ENCODE data around the gene KCNH2.
"Not testable (repeated sequence)": the region's sequence is repeated elsewhere in the genome, so short reads cannot be mapped to it uniquely, and the experiment has no call there.

KCNH2 gene

GRCh38 chr7:150978126-150978789 is at the start of gene KCNH2:
TSS of gene KCNH2 (minus strand) at chr7:150978321. CDS start at chr7:150977913, 408 bp downstream.
- Histone ChIP-seq H3F3A (ENCODE audit: insufficient read depth) (no peaks in the 10 kb centered on the region), H3K27me3 (ENCODE audit: low read length) (no peaks in the 10 kb centered on the region), H3K9ac (ENCODE audit: low read length) (no peak within 1 kb of the TSS), H3K4me2 (ENCODE audit: low read depth, low read length, poor library complexity, severe bottlenecking) (peak within 1 kb of the TSS; percentile 32), H3K9me3 (ENCODE audit: insufficient read depth, low read length) (no peaks in the 10 kb centered on the region), H3K4me3 (ENCODE audit: insufficient read depth, low read length, poor library complexity, severe bottlenecking) (no peak within 1 kb of the TSS), H3K36me3 (ENCODE audit: low read length) (no peaks in the 10 kb centered on the region), H3K79me2 (ENCODE audit: insufficient read depth, low read length) (no peaks in the 10 kb centered on the region), H4K20me1 (ENCODE audit: low read depth, low read length) (no peaks in the 10 kb centered on the region), H3K9me2 (replicated peaks; ENCODE audit: insufficient read depth, low read length) (no peaks in the 10 kb centered on the region), H2AFZ (ENCODE audit: low read depth, low read length, severe bottlenecking) (no peak within 1 kb of the TSS), H3K27ac (ENCODE audit: low read depth, low read length) (no peak within 1 kb of the TSS)
- TF ChIP-seq EZH2phosphoT487 (conservative IDR thresholded peaks at IDR 0.05; ENCODE audit: low read length) (no peak), CTCF (IDR thresholded peaks at IDR 0.05; ENCODE audit: insufficient read depth, low read length, poor library complexity, severe bottlenecking) (no peak)

GRCh38 chr7:151027728-151028130 is 49.6 kb upstream of the KCNH2 start:
- Histone ChIP-seq H2AFZ (ENCODE audit: low read depth, low read length, severe bottlenecking) (peak overlapping the region; percentile 93), H3K79me2 (ENCODE audit: insufficient read depth, low read length) (peaks cover 12% of the 10 kb centered on the region; the same call in 1 of the 2 replicates), H3K4me2 (ENCODE audit: low read depth, low read length, poor library complexity, severe bottlenecking) (peak overlapping the region; percentile 67), H3K4me3 (ENCODE audit: insufficient read depth, low read length, poor library complexity, severe bottlenecking) (peak overlapping the region; percentile 59), H3K9ac (ENCODE audit: low read length) (peak overlapping the region; percentile 34)
- H3K9me2 ChIP-seq (replicated peaks; ENCODE audit: insufficient read depth, low read length); H4K20me1 ChIP-seq (ENCODE audit: low read depth, low read length); H3F3A ChIP-seq (ENCODE audit: insufficient read depth); H3K27me3 ChIP-seq (ENCODE audit: low read length); H3K27ac ChIP-seq (ENCODE audit: low read depth, low read length); H3K9me3 ChIP-seq (ENCODE audit: insufficient read depth, low read length); H3K36me3 ChIP-seq (ENCODE audit: low read length): not testable (repeated sequence)

- not testable (repeated sequence) for H3K9me2 ChIP-seq (replicated peaks; ENCODE audit: insufficient read depth, low read length); H3K27ac ChIP-seq (ENCODE audit: low read depth, low read length); H3K36me3 ChIP-seq (ENCODE audit: low read length); H3K4me3 ChIP-seq (ENCODE audit: insufficient read depth, low read length, poor library complexity, severe bottlenecking); H3F3A ChIP-seq (ENCODE audit: insufficient read depth); H4K20me1 ChIP-seq (ENCODE audit: low read depth, low read length); H3K9me3 ChIP-seq (ENCODE audit: insufficient read depth, low read length); H3K27me3 ChIP-seq (ENCODE audit: low read length); H3K9ac ChIP-seq (ENCODE audit: low read length)
- Histone ChIP-seq H2AFZ (ENCODE audit: low read depth, low read length, severe bottlenecking) (peak overlapping the region; percentile 93), H3K79me2 (ENCODE audit: insufficient read depth, low read length) (peaks cover 12% of the 10 kb centered on the region; the same call in 1 of the 2 replicates), H3K4me2 (ENCODE audit: low read depth, low read length, poor library complexity, severe bottlenecking) (peak overlapping the region; percentile 67)
Observed at GRCh38 chr7:151026771-151027727, 48.9 kb upstream of the KCNH2 start.

- Histone ChIP-seq H3K9me2 (replicated peaks; ENCODE audit: insufficient read depth, low read length) (no peaks in the 10 kb centered on the region), H4K20me1 (ENCODE audit: low read depth, low read length) (no peaks in the 10 kb centered on the region), H3K9me3 (ENCODE audit: insufficient read depth, low read length) (no peaks in the 10 kb centered on the region), H3K27ac (ENCODE audit: low read depth, low read length) (no peak overlapping the region), H3F3A (ENCODE audit: insufficient read depth) (no peaks in the 10 kb centered on the region), H2AFZ (ENCODE audit: low read depth, low read length, severe bottlenecking) (no peak overlapping the region), H3K79me2 (ENCODE audit: insufficient read depth, low read length) (peaks cover 12% of the 10 kb centered on the region; the same call in 1 of the 2 replicates), H3K9ac (ENCODE audit: low read length) (no peak overlapping the region), H3K4me3 (ENCODE audit: insufficient read depth, low read length, poor library complexity, severe bottlenecking) (no peak overlapping the region), H3K27me3 (ENCODE audit: low read length) (no peaks in the 10 kb centered on the region), H3K36me3 (ENCODE audit: low read length) (no peaks in the 10 kb centered on the region), H3K4me2 (ENCODE audit: low read depth, low read length, poor library complexity, severe bottlenecking) (no peak overlapping the region)
- no peak for TF ChIP-seq EZH2phosphoT487 (conservative IDR thresholded peaks at IDR 0.05; ENCODE audit: low read length)
- TF ChIP-seq CTCF (IDR thresholded peaks at IDR 0.05; ENCODE audit: insufficient read depth, low read length, poor library complexity, severe bottlenecking), result no peak
Observed at GRCh38 chr7:151025924-151026671, 48.0 kb upstream of the KCNH2 start.

All from SU-DHL-6 (cell line).